Uterus (tissue), 4 donors: Measurements from ENCODE around the gene SLC6A6. TPM values are rescaled to one million over a fixed set of nuclear protein-coding genes. Genes with fewer than 3 reads are reported as not detected.

Source experiments
- DNase-seq, 2 donors: peaks; one replicate each; pipeline ENCODE4 v3.0.0-alpha.2; 2019 to 2020
- H3K27ac ChIP-seq, 2 donors: fragments of 200-600 bp; sonication (generic); 1 replicate in 1 of 2; 2 replicates in 1 of 2; pipeline ENCODE4 v1.5.1; 2016 to 2018
- H3K27me3 ChIP-seq, 2 donors: fragments of 200-600 bp; sonication (generic); one replicate each; pipeline ENCODE4 v1.5.1; 2018 to 2019; ENCODE audit warnings: control low read depth in 1 of 2
- H3K36me3 ChIP-seq, 2 donors: fragments of 200-600 bp; sonication (generic); one replicate each; pipeline ENCODE4 v1.5.1; 2019; ENCODE audit warnings: control low read depth in 1 of 2
- H3K4me1 ChIP-seq, 2 donors: fragments of 200-600 bp; sonication (generic); one replicate each; pipeline ENCODE4 v1.5.1; 2018 to 2019; ENCODE audit warnings: control low read depth in 1 of 2
- H3K4me3 ChIP-seq, 2 donors: fragments of 200-600 bp; sonication (generic); 1 replicate in 1 of 2; 2 replicates in 1 of 2; pipeline ENCODE4 v1.5.1; 2018 to 2019; ENCODE audit warnings: mild to moderate bottlenecking in 1 of 2
- H3K9me3 ChIP-seq, 2 donors: fragments of 200-600 bp; sonication (generic); one replicate each; pipeline ENCODE4 v1.5.1; 2019; ENCODE audit warnings: control low read depth in 1 of 2
- POLR2A ChIP-seq, 2 donors: fragments of 450-650 bp; IDR thresholded peaks; one replicate each; pipeline ENCODE4 v1.6.1; 2016; ENCODE audit warnings: antibody characterized with exemption in 2 of 2, mild to moderate bottlenecking in 1 of 2, moderate library complexity in 1 of 2
- intact Hi-C: fragments of 100-400 bp; cut with DNase I; formaldehyde crosslinking; loops from one replicate; pipeline ENCODE4 v1.15.1; 2023; ENCODE audit warnings: low total_unique reads
- total RNA-seq, 4 donors: library from RNA; depleted of rRNA in 3 of 4; stranded (reverse); fragments of >200 nt in 3 of 4; gene quantifications; one replicate each; pipeline versions ENCODE4 v1.1.0 to v1.2.4, GENCODE V29; 2014 to 2023
- TF ChIP-seq, protein P1 (sequence below), 4 experiments: fragments of 200-600 bp in 2 of 4; fragments of 450-650 bp in 2 of 4; sonication (generic) in 2 of 4; IDR thresholded peaks; one replicate each; pipeline ENCODE4 v1.5.1; 2016 to 2019; ENCODE audit warnings: antibody characterized with exemption in 4 of 4, mild to moderate bottlenecking in 2 of 4, moderate library complexity in 1 of 4
- donor health status: DM: yes; HTN: yes; CAD: no.

Gene SLC6A6
- total RNA-seq, 4 donors from 2014 or later = 15.9 to 37.5 (median 18.0) TPM

DNA sequence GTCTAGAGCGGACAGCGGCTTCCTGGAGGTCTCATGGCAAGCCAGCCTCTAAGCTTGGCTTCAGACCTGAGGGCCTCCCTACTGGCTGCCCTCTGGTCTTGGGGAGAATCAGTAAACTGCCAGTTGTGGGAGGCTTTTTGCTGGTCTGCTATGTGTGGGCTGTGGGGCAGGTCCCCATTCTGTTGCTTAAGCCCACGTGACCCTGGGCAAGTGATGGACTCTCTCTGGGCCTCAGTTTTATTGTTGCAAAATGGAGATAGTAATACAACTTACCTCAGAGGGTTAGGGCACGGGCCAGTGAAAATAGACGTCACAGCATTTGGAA is 61.7 kb downstream of the SLC6A6 start:
- no peak for DNase-seq

DNA sequence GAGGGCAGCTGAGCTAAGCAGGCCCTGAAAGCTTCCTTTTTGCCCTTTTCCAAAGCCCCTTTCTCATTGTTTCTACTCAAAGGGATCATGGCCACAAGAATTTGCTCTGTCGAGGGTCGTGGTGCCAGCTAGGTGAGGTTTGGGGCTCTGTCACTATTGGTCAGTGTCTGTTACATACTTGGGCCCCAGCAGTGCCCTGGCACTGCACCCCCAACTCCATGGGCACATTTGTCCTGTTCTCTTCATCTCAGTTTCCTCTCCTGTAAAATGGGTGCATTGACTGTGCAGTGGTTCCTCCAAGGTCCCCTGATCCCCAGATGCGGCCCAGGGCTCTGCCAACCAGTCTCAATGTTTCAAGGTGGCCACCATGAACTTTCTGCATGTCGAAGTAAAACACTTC is 62.1 kb downstream of the SLC6A6 start:
- Histone ChIP-seq H3K4me3 (no peak overlapping the region), H3K9me3 (no peaks in the 10 kb centered on the region), H3K36me3 (no peaks in the 10 kb centered on the region), H3K27me3 (no peaks in the 10 kb centered on the region), H3K27ac (no peak overlapping the region), H3K4me1 (no peaks in the 10 kb centered on the region)
- TF ChIP-seq, protein P1, sequence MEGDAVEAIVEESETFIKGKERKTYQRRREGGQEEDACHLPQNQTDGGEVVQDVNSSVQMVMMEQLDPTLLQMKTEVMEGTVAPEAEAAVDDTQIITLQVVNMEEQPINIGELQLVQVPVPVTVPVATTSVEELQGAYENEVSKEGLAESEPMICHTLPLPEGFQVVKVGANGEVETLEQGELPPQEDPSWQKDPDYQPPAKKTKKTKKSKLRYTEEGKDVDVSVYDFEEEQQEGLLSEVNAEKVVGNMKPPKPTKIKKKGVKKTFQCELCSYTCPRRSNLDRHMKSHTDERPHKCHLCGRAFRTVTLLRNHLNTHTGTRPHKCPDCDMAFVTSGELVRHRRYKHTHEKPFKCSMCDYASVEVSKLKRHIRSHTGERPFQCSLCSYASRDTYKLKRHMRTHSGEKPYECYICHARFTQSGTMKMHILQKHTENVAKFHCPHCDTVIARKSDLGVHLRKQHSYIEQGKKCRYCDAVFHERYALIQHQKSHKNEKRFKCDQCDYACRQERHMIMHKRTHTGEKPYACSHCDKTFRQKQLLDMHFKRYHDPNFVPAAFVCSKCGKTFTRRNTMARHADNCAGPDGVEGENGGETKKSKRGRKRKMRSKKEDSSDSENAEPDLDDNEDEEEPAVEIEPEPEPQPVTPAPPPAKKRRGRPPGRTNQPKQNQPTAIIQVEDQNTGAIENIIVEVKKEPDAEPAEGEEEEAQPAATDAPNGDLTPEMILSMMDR (IDR thresholded peaks at IDR 0.05) = no peak
- TF ChIP-seq POLR2A (IDR thresholded peaks at IDR 0.05) = no peak
- no peak for DNase-seq
- intact Hi-C loops = loop anchor here (10.0 kb wide), 1 partner anchor 60 kb away; the partner anchor contains the start of gene SLC6A6

More for the DNA sequence above, 61.7 kb downstream of the SLC6A6 start:
- Histone ChIP-seq H3K4me1 (no peaks in the 10 kb centered on the region), H3K4me3 (no peak overlapping the region), H3K9me3 (no peaks in the 10 kb centered on the region), H3K27ac (no peak overlapping the region), H3K27me3 (no peaks in the 10 kb centered on the region), H3K36me3 (no peaks in the 10 kb centered on the region)
- intact Hi-C loops = loop anchor here (10.0 kb wide), 1 partner anchor 59 kb away; the partner anchor contains the start of gene SLC6A6
- no peak for TF ChIP-seq POLR2A (IDR thresholded peaks at IDR 0.05)
- TF ChIP-seq, protein P1 (IDR thresholded peaks at IDR 0.05) = no peak

DNA sequence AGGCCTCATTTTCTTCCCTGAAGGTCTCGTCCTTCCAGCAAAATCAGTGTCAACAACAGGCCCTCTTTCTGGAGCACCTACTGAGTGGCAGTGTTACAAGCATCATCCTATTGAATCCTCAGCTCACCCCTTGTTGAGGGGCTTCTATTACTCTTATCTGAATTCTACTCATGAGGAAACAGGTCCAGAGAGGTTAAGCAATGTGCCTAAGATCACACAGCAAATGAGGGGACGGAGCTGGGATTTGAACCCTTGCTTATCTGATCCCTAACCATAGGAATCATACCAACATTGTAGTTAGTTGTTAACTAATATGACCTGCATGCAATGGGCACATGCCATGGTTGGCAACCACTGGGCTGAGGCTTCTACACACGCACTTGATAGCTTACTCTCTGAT is 63.0 kb downstream of the SLC6A6 start:
- H3K36me3 ChIP-seq = no peaks in the 10 kb centered on the region

DNA sequence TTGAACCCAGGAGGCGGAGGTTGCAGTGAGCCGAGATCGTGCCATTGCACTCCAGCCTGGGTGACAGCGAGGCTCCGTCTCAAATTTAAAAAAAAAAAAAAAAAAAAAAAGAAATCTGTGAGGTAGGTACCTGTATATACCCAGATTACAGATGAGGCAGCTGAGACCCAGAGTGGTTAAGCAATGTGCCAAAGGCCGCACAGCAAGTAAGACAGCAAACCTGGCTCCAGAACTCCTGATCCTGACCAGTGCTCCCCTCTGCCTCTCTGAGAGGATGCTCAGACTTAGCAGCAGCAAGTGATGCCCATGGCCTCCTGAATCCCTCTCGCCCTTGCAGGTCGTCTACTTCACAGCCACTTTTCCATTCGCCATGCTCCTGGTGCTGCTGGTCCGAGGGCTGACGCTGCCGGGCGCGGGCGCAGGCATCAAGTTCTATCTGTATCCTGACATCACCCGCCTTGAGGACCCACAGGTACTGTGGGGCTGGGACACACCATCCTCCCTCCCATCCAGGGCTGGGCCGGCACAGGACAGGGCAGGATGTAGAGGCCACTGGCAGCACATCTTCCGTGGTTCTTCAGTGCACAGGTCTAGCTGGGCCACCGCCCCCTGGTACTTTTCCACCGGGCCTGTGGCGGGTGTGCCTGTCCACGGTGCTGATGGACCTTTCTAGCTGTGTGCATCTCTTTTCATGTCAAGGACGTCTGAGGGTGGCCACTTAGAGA is 63.9 kb downstream of the SLC6A6 start:
- Histone ChIP-seq H3K36me3 (no peaks in the 10 kb centered on the region), H3K4me3 (no peak overlapping the region), H3K27me3 (no peaks in the 10 kb centered on the region), H3K27ac (no peak overlapping the region), H3K4me1 (peaks cover 0 to under 1% of the 10 kb centered on the region in 2 donors), H3K9me3 (no peaks in the 10 kb centered on the region)
- DNase-seq = no peak
- no peak for TF ChIP-seq POLR2A (IDR thresholded peaks at IDR 0.05)
- TF ChIP-seq, protein P1 (IDR thresholded peaks at IDR 0.05) = no peak
- intact Hi-C loops = loop anchor here (5.0 to 10.0 kb wide), 2 partner anchors 62 to 204 kb away; partner anchors contain the start of gene SLC6A6

More for the DNA sequence above, 63.0 kb downstream of the SLC6A6 start:
- TF ChIP-seq, protein P1 (IDR thresholded peaks at IDR 0.05) = no peak
- no peak for DNase-seq
- Histone ChIP-seq H3K27me3 (no peaks in the 10 kb centered on the region), H3K4me3 (no peak overlapping the region), H3K4me1 (no peaks in the 10 kb centered on the region), H3K9me3 (no peaks in the 10 kb centered on the region), H3K27ac (no peak overlapping the region)
- intact Hi-C loops = loop anchor here (5.0 to 10.0 kb wide), 2 partner anchors 61 to 203 kb away; partner anchors contain the start of gene SLC6A6

DNA sequence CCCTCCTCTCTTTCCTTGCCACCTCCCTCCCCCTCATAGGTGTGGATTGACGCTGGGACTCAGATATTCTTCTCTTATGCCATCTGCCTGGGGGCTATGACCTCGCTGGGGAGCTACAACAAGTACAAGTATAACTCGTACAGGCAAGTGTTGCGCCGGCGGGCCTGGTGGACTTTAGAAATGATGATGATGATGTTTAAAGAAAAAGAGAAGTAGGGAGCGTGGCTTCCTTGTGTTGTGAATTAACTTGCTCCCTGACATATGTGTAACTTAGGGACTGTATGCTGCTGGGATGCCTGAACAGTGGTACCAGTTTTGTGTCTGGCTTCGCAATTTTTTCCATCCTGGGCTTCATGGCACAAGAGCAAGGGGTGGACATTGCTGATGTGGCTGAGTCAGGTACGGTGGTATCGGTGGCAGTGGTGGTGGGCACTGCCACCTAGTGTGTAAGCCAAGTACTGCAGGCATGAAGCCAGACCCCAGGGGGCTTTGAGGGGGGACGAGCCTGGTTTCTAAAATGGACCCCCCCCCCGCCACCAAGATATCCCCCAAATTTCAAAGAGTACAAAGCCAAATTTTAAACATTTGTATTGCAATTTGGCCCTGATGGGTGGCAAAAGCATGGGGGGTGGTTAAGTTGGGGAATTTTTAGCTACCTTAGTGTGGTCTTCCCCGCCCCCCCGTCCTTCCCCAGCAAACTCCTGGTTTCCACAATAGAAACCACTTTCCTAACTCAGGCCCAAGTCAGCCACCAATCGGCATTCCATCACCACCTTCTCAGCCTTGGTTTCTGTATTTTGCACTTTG is 65.6 kb downstream of the SLC6A6 start:
- no peaks in the 10 kb centered on the region for H3K27me3 ChIP-seq
- no peak overlapping the region for H3K4me3 ChIP-seq
- DNase-seq = peak; percentile 54 to 62
- no peaks in the 10 kb centered on the region for H3K36me3 ChIP-seq
- intact Hi-C loops = loop anchor here (5.0 to 10.0 kb wide), 2 partner anchors 63 to 206 kb away; partner anchors contain the start of gene SLC6A6
- no peaks in the 10 kb centered on the region for H3K9me3 ChIP-seq
- H3K4me1 ChIP-seq = peaks cover 4 to 7% of the 10 kb centered on the region in 2 donors
- no peak for TF ChIP-seq POLR2A (IDR thresholded peaks at IDR 0.05)
- TF ChIP-seq, protein P1 (IDR thresholded peaks at IDR 0.05) = peak; percentile 86 to 94 (median 91)
- peak overlapping the region in 1 of 2 donors; percentile 43 for H3K27ac ChIP-seq
